ENCODE data around the gene GUCD1.
"Not testable (repeated sequence)": the region's sequence is repeated elsewhere in the genome, so short reads cannot be mapped to it uniquely, and the experiment has no call there.

The GUCD1 gene

GRCh38 chr22:24565077-24565476, 10.1 kb upstream of the GUCD1 start:
- no peak overlapping the region for H3K27ac ChIP-seq
- TF ChIP-seq CTCF (conservative IDR thresholded peaks at IDR 0.05), result no peak
- TF ChIP-seq ZFX (IDR thresholded peaks at IDR 0.05), result no peak

GRCh38 chr22:24564376-24565058, 9.6 kb upstream of the GUCD1 start:
- TF ChIP-seq CTCF (conservative IDR thresholded peaks at IDR 0.05) (no peak), ZFX (IDR thresholded peaks at IDR 0.05) (no peak)

GRCh38 chr22:24563246-24563645, 8.3 kb upstream of the GUCD1 start:
- TF ChIP-seq CTCF (conservative IDR thresholded peaks at IDR 0.05) (no peak), ZFX (IDR thresholded peaks at IDR 0.05) (no peak)
- H3K27ac ChIP-seq, result no peak overlapping the region

More at GRCh38 chr22:24564376-24565058, 9.6 kb upstream of the GUCD1 start:
- H3K27ac ChIP-seq, result no peak overlapping the region

GRCh38 chr22:24559471-24559870, 4.5 kb upstream of the GUCD1 start:
- TF ChIP-seq CTCF (conservative IDR thresholded peaks at IDR 0.05), result no peak
- H3K27ac ChIP-seq, result no peak overlapping the region

GRCh38 chr22:24555165-24556039, 464 bp upstream of the GUCD1 start, which contains the start of gene SNRPD3:
Gene SNRPD3, plus strand, starts transcription at chr22:24555999. Its CDS starts 1,676 bp downstream, at chr22:24557675.
- H3K27ac ChIP-seq, result peak within 1 kb of the TSS; percentile 97
- no peak for TF ChIP-seq CTCF (conservative IDR thresholded peaks at IDR 0.05)
- peak; percentile 90 for TF ChIP-seq ZFX (IDR thresholded peaks at IDR 0.05)

- TF ChIP-seq CTCF (conservative IDR thresholded peaks at IDR 0.05) (no peak), ZFX (IDR thresholded peaks at IDR 0.05) (no peak)
- H3K27ac ChIP-seq, result peak overlapping the region; percentile 97
Observed at GRCh38 chr22:24553597-24554312, 1.2 kb downstream of the GUCD1 start.

- H3K27ac ChIP-seq, result not testable (repeated sequence)
Observed at GRCh38 chr22:24552503-24553286, 2.2 kb downstream of the GUCD1 start.

Data from C4-2B (cell line).